Caco-2 (cell line): ENCODE data around the gene GRK4. TPM values are rescaled to one million over a fixed set of nuclear protein-coding genes. Genes with fewer than 3 reads are reported as not detected.
"Not testable (repeated sequence)": the region's sequence is repeated elsewhere in the genome, so short reads cannot be mapped to it uniquely, and the experiment has no call there.

Source experiments
- BruUV-seq: library from RNA; stranded (reverse); fragments of 400-500 nt; replicated peaks from 2 replicates; lab custom pipeline; 2021; lab: Mats Ljungman, UMichigan
- CTCF ChIA-PET: fragments of 300-600 bp; sonication (Branson Sonifier 250); formaldehyde crosslinking; loops from one replicate; lab custom pipeline; 2022; ENCODE audit warnings: antibody characterized with exemption; lab: Charles Lee
- POLR2A ChIA-PET: fragments of 300-600 bp; sonication (Branson Sonifier 250); formaldehyde crosslinking; loops from one replicate; lab custom pipeline; 2022; ENCODE audit warnings: antibody characterized with exemption; lab: Charles Lee
- DNase-seq, 2 experiments: peaks; one replicate each; pipeline versions ENCODE4 v3.0.0 to v3.0.0-alpha.2; 2020 to 2022
- H3K27me3 ChIP-seq: replicated peaks from 2 replicates; pipeline ENCODE4 v1.6.0; 2011; ENCODE audit warnings: low read length; ENCODE audit not compliant: control insufficient read depth, insufficient read depth
- H3K36me3 ChIP-seq: 2 replicates; pipeline ENCODE4 v1.5.1; 2011; ENCODE audit warnings: low read length; ENCODE audit not compliant: control insufficient read depth, insufficient read depth
- H3K4me1 ChIP-seq: fragments of 250-450 bp; sonication (Bioruptor Pico); 2 replicates; pipeline ENCODE4 v1.5.1; 2020; ENCODE audit warnings: mild to moderate bottlenecking
- H3K4me3 ChIP-seq: 2 replicates; pipeline ENCODE4 v1.5.1; 2011; ENCODE audit warnings: low read depth, mild to moderate bottlenecking, control low read depth, low read length
- H3K9me3 ChIP-seq: fragments of 250-450 bp; sonication (Bioruptor Pico); 2 replicates; pipeline ENCODE4 v1.5.1; 2020; ENCODE audit warnings: mild to moderate bottlenecking, moderate library complexity
- H3K27ac Mint-ChIP-seq: one replicate; pipeline ENCODE4 v1.8.0; 2022; ENCODE audit warnings: mixed read lengths; ENCODE audit not compliant: unreplicated experiment
- H3K27me3 Mint-ChIP-seq: one replicate; pipeline ENCODE4 v1.8.0; 2022; ENCODE audit warnings: mixed read lengths; ENCODE audit not compliant: insufficient read depth, unreplicated experiment
- H3K36me3 Mint-ChIP-seq: one replicate; pipeline ENCODE4 v1.8.0; 2022; ENCODE audit warnings: mild to moderate bottlenecking, mixed read lengths; ENCODE audit not compliant: insufficient read depth, unreplicated experiment
- H3K4me1 Mint-ChIP-seq: one replicate; pipeline ENCODE4 v1.8.0; 2022; ENCODE audit warnings: low read depth, mixed read lengths; ENCODE audit not compliant: unreplicated experiment
- H3K4me3 Mint-ChIP-seq: one replicate; pipeline ENCODE4 v1.8.0; 2022; ENCODE audit warnings: mild to moderate bottlenecking, moderate library complexity, mixed read lengths; ENCODE audit not compliant: unreplicated experiment
- H3K9me3 Mint-ChIP-seq: one replicate; pipeline ENCODE4 v1.8.0; 2022; ENCODE audit warnings: mixed read lengths; ENCODE audit not compliant: unreplicated experiment
- CTCF ChIP-seq, 2 experiments: fragments of 200-600 bp in 1 of 2; IDR thresholded peaks; 1 replicate in 1 of 2; 2 replicates in 1 of 2; pipeline versions ENCODE4 v1.5.1 to v1.8.0; 2011 to 2022; ENCODE audit warnings: antibody characterized with exemption in 1 of 2, control low read depth in 1 of 2, inconsistent platforms in 1 of 2, low read depth in 1 of 2, low read length in 1 of 2, mild to moderate bottlenecking in 1 of 2, moderate library complexity in 1 of 2; ENCODE audit not compliant: insufficient read depth in 1 of 2, severe bottlenecking in 1 of 2, unreplicated experiment in 1 of 2
- intact Hi-C: fragments of 100-400 bp; cut with micrococcal nuclease; formaldehyde crosslinking; loops from one replicate; pipeline ENCODE4 v1.10.0; 2022; ENCODE audit not compliant: unreplicated experiment
- total RNA-seq: library from RNA; stranded (reverse); gene quantifications from 2 replicates; pipeline ENCODE4 v1.2.3, GENCODE V29; 2022

GRK4 gene
- total RNA-seq, 1 experiment from 2014 or later: 7.1 TPM

GRCh38 chr4:2981256-2981819, 18.0 kb downstream of the GRK4 start:
- Histone ChIP-seq H3K36me3 (no peaks in the 10 kb centered on the region), H3K4me3 (no peak overlapping the region), H3K4me1 (peaks cover 9% of the 10 kb centered on the region; the same call in 1 of the 2 replicates), H3K27me3 (no peaks in the 10 kb centered on the region), H3K9me3 (peaks cover 18% of the 10 kb centered on the region)
- CTCF ChIA-PET: no interaction called here
- Mint-ChIP-seq H3K4me1 (no peaks in the 10 kb centered on the region), H3K27me3 (no peaks in the 10 kb centered on the region), H3K27ac (no peak overlapping the region), H3K36me3 (no peaks in the 10 kb centered on the region), H3K9me3 (no peaks in the 10 kb centered on the region), H3K4me3 (no peak overlapping the region)
- TF ChIP-seq CTCF (IDR thresholded peaks at IDR 0.05; ENCODE audit: insufficient read depth in 1 of 2, low read depth in 1 of 2, low read length in 1 of 2, severe bottlenecking in 1 of 2, unreplicated experiment in 1 of 2): no peak
- BruUV-seq: no TSS peak
- POLR2A ChIA-PET: no interaction called here
- intact Hi-C loops: no loop called here
- DNase-seq: no peak

GRCh38 chr4:2982012-2982411, 18.6 kb downstream of the GRK4 start:
- TF ChIP-seq CTCF (IDR thresholded peaks at IDR 0.05; ENCODE audit: insufficient read depth in 1 of 2, low read depth in 1 of 2, low read length in 1 of 2, severe bottlenecking in 1 of 2, unreplicated experiment in 1 of 2): no peak
- intact Hi-C loops: no loop called here
- POLR2A ChIA-PET: no interaction called here
- CTCF ChIA-PET: no interaction called here
- Histone ChIP-seq H3K4me1 (peaks cover 6% of the 10 kb centered on the region; the same call in 1 of the 2 replicates), H3K27me3 (no peaks in the 10 kb centered on the region), H3K4me3 (no peak overlapping the region), H3K36me3 (no peaks in the 10 kb centered on the region), H3K9me3 (peaks cover 18% of the 10 kb centered on the region)
- no peak for DNase-seq
- H3K4me3 Mint-ChIP-seq: no peak overlapping the region
- no peak overlapping the region for H3K27ac Mint-ChIP-seq
- no peaks in the 10 kb centered on the region for H3K36me3 Mint-ChIP-seq
- no peaks in the 10 kb centered on the region for H3K4me1 Mint-ChIP-seq
- no TSS peak for BruUV-seq
- H3K9me3 Mint-ChIP-seq: no peaks in the 10 kb centered on the region
- no peaks in the 10 kb centered on the region for H3K27me3 Mint-ChIP-seq

GRCh38 chr4:2983715-2984114, 20.3 kb downstream of the GRK4 start:
- H3K36me3 Mint-ChIP-seq, POLR2A ChIA-PET, H3K4me1 ChIP-seq, H3K36me3 ChIP-seq, H3K27me3 ChIP-seq, intact Hi-C loops, H3K4me1 Mint-ChIP-seq, DNase-seq, H3K4me3 ChIP-seq, H3K9me3 Mint-ChIP-seq, CTCF ChIA-PET, H3K27ac Mint-ChIP-seq, H3K4me3 Mint-ChIP-seq, BruUV-seq, H3K27me3 Mint-ChIP-seq: not testable (repeated sequence)
- H3K9me3 ChIP-seq: peaks cover 18% of the 10 kb centered on the region
